Activated T-helper 2 cell treated with anti-CD3 and anti-CD28 coated beads, Interferon-gamma antibody, Interleukin-2, Interleukin-4, amounts not matched to agents 10 μg/mL and 5 μg/mL and 100 μg/mL, durations not matched to agents 14 hours and 24 hours and 36 hours (primary cell): ENCODE data around the gene HBQ1. TPM values are rescaled to one million over a fixed set of nuclear protein-coding genes. Genes with fewer than 3 reads are reported as not detected.
A peak's percentile ranks its signal among the peaks of the same experiment; 100 is the strongest.

ENCODE experiments used
- DNase-seq: peaks from one replicate; pipeline ENCODE4 v3.0.0; 2021; ENCODE audit warnings: low spot score
- H3K27ac Mint-ChIP-seq: one replicate; pipeline ENCODE4 v1.8.0; 2021; ENCODE audit warnings: mixed read lengths
- H3K27me3 Mint-ChIP-seq: one replicate; pipeline ENCODE4 v1.8.0; 2021; ENCODE audit warnings: low read depth, mixed read lengths
- H3K36me3 Mint-ChIP-seq: one replicate; pipeline ENCODE4 v1.8.0; 2021; ENCODE audit warnings: low read depth, mixed read lengths
- H3K4me1 Mint-ChIP-seq: one replicate; pipeline ENCODE4 v1.8.0; 2021; ENCODE audit warnings: low read depth, mixed read lengths
- H3K4me3 Mint-ChIP-seq: one replicate; pipeline ENCODE4 v1.8.0; 2021; ENCODE audit warnings: low read depth, mild to moderate bottlenecking, moderate library complexity, mixed read lengths
- H3K9me3 Mint-ChIP-seq: one replicate; pipeline ENCODE4 v1.8.0; 2021; ENCODE audit warnings: mixed read lengths
- intact Hi-C: fragments of 100-400 bp; cut with micrococcal nuclease; formaldehyde crosslinking; loops from one replicate; pipeline ENCODE4 v1.15.1; 2023
- total RNA-seq: library from RNA; stranded (reverse); gene quantifications from 2 replicates; pipeline ENCODE4 v1.2.3, GENCODE V29; 2022

The HBQ1 gene
- total RNA-seq: 0.39 and 0.62 TPM in 2 replicates

- H3K36me3 Mint-ChIP-seq: no peaks in the 10 kb centered on the region
- intact Hi-C loops: no loop called here
- DNase-seq: no peak
- H3K27ac Mint-ChIP-seq: no peak within 1 kb of the TSS
- H3K27me3 Mint-ChIP-seq: peaks cover 32% of the 10 kb centered on the region
- no peaks in the 10 kb centered on the region for H3K9me3 Mint-ChIP-seq
- peak within 1 kb of the TSS; percentile 33 for H3K4me3 Mint-ChIP-seq
- H3K4me1 Mint-ChIP-seq: no peaks in the 10 kb centered on the region
Observed at GRCh38 chr16:180101-180675, at the start of gene HBQ1. TSS of gene HBQ1 (plus strand) at chr16:180459. CDS start at chr16:180487, 28 bp downstream.

- intact Hi-C loops: no loop called here
- no peaks in the 10 kb centered on the region for H3K27me3 Mint-ChIP-seq
- no peaks in the 10 kb centered on the region for H3K9me3 Mint-ChIP-seq
- no peak overlapping the region for H3K27ac Mint-ChIP-seq
- no peak overlapping the region for H3K4me3 Mint-ChIP-seq
- peaks cover 18% of the 10 kb centered on the region for H3K4me1 Mint-ChIP-seq
- DNase-seq: no peak
- peaks cover 5% of the 10 kb centered on the region for H3K36me3 Mint-ChIP-seq
Observed at GRCh38 chr16:130533-131173, 49.6 kb upstream of the HBQ1 start.

- no peaks in the 10 kb centered on the region for H3K9me3 Mint-ChIP-seq
- peaks cover 9% of the 10 kb centered on the region for H3K36me3 Mint-ChIP-seq
- H3K4me1 Mint-ChIP-seq: peaks cover 24% of the 10 kb centered on the region
- intact Hi-C loops: no loop called here
- H3K27ac Mint-ChIP-seq: peak overlapping the region; percentile 2
- no peak overlapping the region for H3K4me3 Mint-ChIP-seq
- no peaks in the 10 kb centered on the region for H3K27me3 Mint-ChIP-seq
- no peak for DNase-seq
Observed at GRCh38 chr16:132120-132519, 48.1 kb upstream of the HBQ1 start.

- Mint-ChIP-seq H3K9me3 (no peaks in the 10 kb centered on the region), H3K27me3 (no peaks in the 10 kb centered on the region), H3K4me1 (peaks cover 24% of the 10 kb centered on the region)
Observed at GRCh38 chr16:133716-134115, 46.5 kb upstream of the HBQ1 start.

GRCh38 chr16:138049-138417 is 42.2 kb upstream of the HBQ1 start:
- Mint-ChIP-seq H3K27ac (peak overlapping the region; percentile 71), H3K4me1 (peaks cover 11% of the 10 kb centered on the region), H3K27me3 (no peaks in the 10 kb centered on the region), H3K9me3 (no peaks in the 10 kb centered on the region), H3K4me3 (peak overlapping the region; percentile 83), H3K36me3 (peaks cover 9% of the 10 kb centered on the region)
- intact Hi-C loops: no loop called here
- peak; percentile 12 for DNase-seq

More at GRCh38 chr16:133716-134115, 46.5 kb upstream of the HBQ1 start:
- Mint-ChIP-seq H3K27ac (no peak overlapping the region), H3K4me3 (no peak overlapping the region), H3K36me3 (peaks cover 9% of the 10 kb centered on the region)
- intact Hi-C loops: no loop called here
- DNase-seq: no peak

GRCh38 chr16:140175-140857 is 39.9 kb upstream of the HBQ1 start:
- H3K4me1 Mint-ChIP-seq: peaks cover 7% of the 10 kb centered on the region
- H3K9me3 Mint-ChIP-seq: no peaks in the 10 kb centered on the region
- no peak for DNase-seq
- no peak overlapping the region for H3K27ac Mint-ChIP-seq
- peaks cover 6% of the 10 kb centered on the region for H3K36me3 Mint-ChIP-seq
- no peaks in the 10 kb centered on the region for H3K27me3 Mint-ChIP-seq
- H3K4me3 Mint-ChIP-seq: peak overlapping the region; percentile 64
- intact Hi-C loops: no loop called here

- H3K4me1 Mint-ChIP-seq: no peaks in the 10 kb centered on the region
- no peaks in the 10 kb centered on the region for H3K9me3 Mint-ChIP-seq
- no peak overlapping the region for H3K4me3 Mint-ChIP-seq
- DNase-seq: no peak
- H3K27ac Mint-ChIP-seq: no peak overlapping the region
- no peaks in the 10 kb centered on the region for H3K36me3 Mint-ChIP-seq
- intact Hi-C loops: no loop called here
- H3K27me3 Mint-ChIP-seq: no peaks in the 10 kb centered on the region
Observed at GRCh38 chr16:142405-142967, 37.8 kb upstream of the HBQ1 start.

GRCh38 chr16:143047-143446 is 37.2 kb upstream of the HBQ1 start:
- no peak overlapping the region for H3K4me3 Mint-ChIP-seq
- no peaks in the 10 kb centered on the region for H3K9me3 Mint-ChIP-seq
- no peaks in the 10 kb centered on the region for H3K27me3 Mint-ChIP-seq
- no peak for DNase-seq
- intact Hi-C loops: no loop called here
- H3K27ac Mint-ChIP-seq: no peak overlapping the region
- H3K36me3 Mint-ChIP-seq: no peaks in the 10 kb centered on the region
- no peaks in the 10 kb centered on the region for H3K4me1 Mint-ChIP-seq

GRCh38 chr16:143456-143855 is 36.8 kb upstream of the HBQ1 start:
- H3K27ac Mint-ChIP-seq: no peak overlapping the region
- H3K4me3 Mint-ChIP-seq: no peak overlapping the region
- H3K9me3 Mint-ChIP-seq: no peaks in the 10 kb centered on the region
- H3K4me1 Mint-ChIP-seq: no peaks in the 10 kb centered on the region
- no peak for DNase-seq
- no peaks in the 10 kb centered on the region for H3K27me3 Mint-ChIP-seq
- H3K36me3 Mint-ChIP-seq: no peaks in the 10 kb centered on the region
- intact Hi-C loops: no loop called here

- no peaks in the 10 kb centered on the region for H3K4me1 Mint-ChIP-seq
- intact Hi-C loops: no loop called here
- no peaks in the 10 kb centered on the region for H3K9me3 Mint-ChIP-seq
- H3K36me3 Mint-ChIP-seq: no peaks in the 10 kb centered on the region
- H3K27me3 Mint-ChIP-seq: peaks cover 11% of the 10 kb centered on the region
- no peak overlapping the region for H3K27ac Mint-ChIP-seq
- H3K4me3 Mint-ChIP-seq: no peak overlapping the region
- no peak for DNase-seq
Observed at GRCh38 chr16:144797-145252, 35.4 kb upstream of the HBQ1 start.

- H3K4me3 Mint-ChIP-seq: no peak overlapping the region
- no peaks in the 10 kb centered on the region for H3K4me1 Mint-ChIP-seq
- intact Hi-C loops: no loop called here
- H3K36me3 Mint-ChIP-seq: no peaks in the 10 kb centered on the region
- H3K27ac Mint-ChIP-seq: no peak overlapping the region
- no peaks in the 10 kb centered on the region for H3K9me3 Mint-ChIP-seq
- H3K27me3 Mint-ChIP-seq: peaks cover 20% of the 10 kb centered on the region
- DNase-seq: no peak
Observed at GRCh38 chr16:146646-147045, 33.6 kb upstream of the HBQ1 start.

GRCh38 chr16:149024-149660 is 31.1 kb upstream of the HBQ1 start:
- Mint-ChIP-seq H3K4me1 (no peaks in the 10 kb centered on the region), H3K36me3 (no peaks in the 10 kb centered on the region), H3K27me3 (peaks cover 24% of the 10 kb centered on the region), H3K27ac (no peak overlapping the region), H3K9me3 (no peaks in the 10 kb centered on the region), H3K4me3 (no peak overlapping the region)
- DNase-seq: no peak
- intact Hi-C loops: no loop called here
